GM12878 (cell line): ENCODE results near the gene SLC2A4. TPM values are rescaled to one million over a fixed set of nuclear protein-coding genes. Genes with fewer than 3 reads are reported as not detected.

ENCODE experiments used
- ATAC-seq: fragments of 200-7000 bp; cut with Tn5 transposase; 3 replicates; pipeline ENCODE4 v1.9.1; 2020; ENCODE audit warnings: mild to moderate bottlenecking, moderate library complexity
- BruUV-seq: library from RNA; stranded (reverse); fragments of 400-500 nt; replicated peaks from 2 replicates; lab custom pipeline; 2021; lab: Mats Ljungman, UMichigan
- CTCF ChIA-PET: fragments of 300-600 bp; sonication (Branson Sonifier 250); formaldehyde crosslinking; extraction: SDS; loops from one replicate; lab custom pipeline; 2021; ENCODE audit warnings: inconsistent platforms; lab: Yijun Ruan, JAX
- POLR2A ChIA-PET: fragments of 350-600 bp; formaldehyde crosslinking; extraction: SDS; loops from one replicate; lab custom pipeline; 2021; ENCODE audit warnings: inconsistent platforms; lab: Charles Lee
- RAD21 ChIA-PET: fragments of 300-600 bp; sonication (Branson Sonifier 250); formaldehyde crosslinking; loops from one replicate; lab custom pipeline; 2023; ENCODE audit warnings: antibody characterized with exemption; ENCODE audit not compliant: unreplicated experiment; lab: Charles Lee
- SMC1A ChIA-PET: fragments of 300-600 bp; sonication (Branson Sonifier 250); formaldehyde crosslinking; loops from one replicate; lab custom pipeline; 2023; ENCODE audit not compliant: unreplicated experiment, uncharacterized antibody; lab: Charles Lee
- DNase-seq: peaks from one replicate; pipeline ENCODE4 v3.0.0-alpha.2; 2011; ENCODE audit warnings: low read depth, low spot score
- FAIRE-seq: peaks from 3 replicates; lab custom pipeline; 2011; peaks lifted over from hg19 to GRCh38; lab: Jason Lieb, UNC
- H2AFZ ChIP-seq: 2 replicates; pipeline ENCODE4 v1.6.0; 2011; ENCODE audit warnings: low read depth, low read length, control low read depth; ENCODE audit not compliant: control insufficient read depth
- H3K27ac ChIP-seq: 2 replicates; pipeline ENCODE4 v1.5.1; 2011; ENCODE audit warnings: control low read depth; ENCODE audit not compliant: control insufficient read depth, insufficient read depth
- H3K27me3 ChIP-seq, 2 experiments: replicated peaks in 1 of 2; 2 replicates each; pipeline versions ENCODE4 v1.6.0 to v1.6.1; 2011; ENCODE audit warnings: low read length in 1 of 2; ENCODE audit not compliant: control insufficient read depth in 2 of 2, insufficient read depth in 2 of 2
- H3K36me3 ChIP-seq, 2 experiments: 2 replicates each; pipeline ENCODE4 v1.5.1; 2011; ENCODE audit warnings: low read length in 1 of 2; ENCODE audit not compliant: control insufficient read depth in 2 of 2, insufficient read depth in 2 of 2
- H3K4me1 ChIP-seq: 2 replicates; pipeline ENCODE4 v1.6.1; 2011; ENCODE audit warnings: mild to moderate bottlenecking, low read length, moderate library complexity, mixed read lengths; ENCODE audit not compliant: control insufficient read depth, insufficient read depth
- H3K4me2 ChIP-seq: 2 replicates; pipeline ENCODE4 v1.6.0; 2011; ENCODE audit warnings: control low read depth; ENCODE audit not compliant: control insufficient read depth, insufficient read depth
- H3K4me3 ChIP-seq: fragments of 200-600 bp; sonication (generic); 2 replicates; pipeline ENCODE4 v1.5.1; 2016
- H3K79me2 ChIP-seq: 2 replicates; pipeline ENCODE4 v1.6.0; 2011; ENCODE audit warnings: low read length; ENCODE audit not compliant: control insufficient read depth, insufficient read depth
- H3K9ac ChIP-seq: 2 replicates; pipeline ENCODE4 v1.8.0; 2011; ENCODE audit warnings: low read length, control low read depth, mixed read lengths; ENCODE audit not compliant: control insufficient read depth, insufficient read depth
- H3K9me3 ChIP-seq: replicated peaks from 3 replicates; pipeline ENCODE4 v1.5.1; 2011; ENCODE audit warnings: mild to moderate bottlenecking, low read length; ENCODE audit not compliant: control insufficient read depth, insufficient read depth
- H4K20me1 ChIP-seq: 2 replicates; pipeline ENCODE4 v1.6.0; 2011; ENCODE audit not compliant: control insufficient read depth, insufficient read depth
- BHLHE40 ChIP-seq, 2 experiments: fragments of 450-650 bp in 1 of 2; IDR thresholded peaks; 2 replicates each; pipeline ENCODE4 v1.6.1; 2011 to 2017; ENCODE audit warnings: low read depth in 2 of 2, borderline replicate concordance in 1 of 2, improper control_type of control experiment in 1 of 2, low read length in 1 of 2, mild to moderate bottlenecking in 1 of 2
- DPF2 ChIP-seq: fragments of 450-650 bp; IDR thresholded peaks from 2 replicates; pipeline ENCODE4 v1.6.1; 2017; ENCODE audit warnings: mild to moderate bottlenecking
- EGR1 ChIP-seq, 2 experiments: IDR thresholded peaks; 1 replicate in 1 of 2; 2 replicates in 1 of 2; pipeline ENCODE4 v1.6.1; 2011 to 2012; ENCODE audit warnings: low read depth in 2 of 2, low read length in 2 of 2, borderline replicate concordance in 1 of 2, mild to moderate bottlenecking in 1 of 2, moderate library complexity in 1 of 2
- FOS ChIP-seq: IDR thresholded peaks from 3 replicates; pipeline ENCODE4 v1.6.1; 2011; ENCODE audit warnings: borderline replicate concordance; ENCODE audit not compliant: insufficient read length; ENCODE audit errors: extremely low read depth
- HDAC2 ChIP-seq: fragments of 200-600 bp; sonication (generic); IDR thresholded peaks from 2 replicates; pipeline ENCODE4 v1.6.1; 2017
- MTA3 ChIP-seq: IDR thresholded peaks from 2 replicates; pipeline ENCODE4 v1.6.1; 2012; ENCODE audit warnings: low read length, inconsistent platforms, borderline replicate concordance
- NKRF ChIP-seq: fragments of 450-650 bp; conservative IDR thresholded peaks from 2 replicates; pipeline ENCODE4 v1.6.1; 2017; ENCODE audit warnings: mild to moderate bottlenecking, moderate library complexity
- PKNOX1 ChIP-seq: fragments of 450-650 bp; IDR thresholded peaks from 2 replicates; pipeline ENCODE4 v1.6.1; 2016; ENCODE audit warnings: mild to moderate bottlenecking
- RBBP5 ChIP-seq: fragments of 200-600 bp; sonication (generic); conservative IDR thresholded peaks from 2 replicates; pipeline ENCODE4 v1.6.1; 2016
- SMARCA5 ChIP-seq: fragments of 450-650 bp; IDR thresholded peaks from 2 replicates; pipeline ENCODE4 v1.6.1; 2017; ENCODE audit warnings: mild to moderate bottlenecking
- TARDBP ChIP-seq: IDR thresholded peaks from 2 replicates; pipeline ENCODE4 v1.6.1; 2016; ENCODE audit warnings: borderline replicate concordance
- TCF7 ChIP-seq: IDR thresholded peaks from 2 replicates; pipeline ENCODE4 v1.6.1; 2014; ENCODE audit warnings: antibody characterized with exemption, borderline replicate concordance
- ZBTB11 ChIP-seq: fragments of 450-650 bp; formaldehyde crosslinking; IDR thresholded peaks from 2 replicates; pipeline ENCODE4 v1.5.0; 2022; ENCODE audit warnings: mild to moderate bottlenecking, missing genetic modification characterization
- ZNF217 ChIP-seq: fragments of 450-650 bp; IDR thresholded peaks from 2 replicates; pipeline ENCODE4 v1.6.1; 2017; ENCODE audit warnings: antibody characterized with exemption, mild to moderate bottlenecking
- whole genome bisulfite sequencing: methylation state at CpG from one replicate; pipeline ENCODE4 v1.1.6; 2016; ENCODE audit warnings: low lambda C conversion rate; ENCODE audit not compliant: insufficient replicate concordance, insufficient coverage; ENCODE audit errors: missing lambda C conversion rate; 5-methylcytosine and 5-hydroxymethylcytosine counted together
- in situ Hi-C: fragments of 300-500 bp; cut with MboI; formaldehyde crosslinking; loops from 9 replicates; pipeline ENCODE4 v1.14.3; 2018; ENCODE audit warnings: mixed read lengths
- intact Hi-C: fragments of 100-400 bp; cut with micrococcal nuclease; formaldehyde crosslinking; loops from one replicate; pipeline ENCODE4 v1.14.2; 2022; ENCODE audit not compliant: unreplicated experiment
- polyA plus RNA-seq, 11 experiments: library from polyadenylated mRNA; depleted of rRNA in 4 of 11; unstranded in 6 of 11; stranded (reverse) in 5 of 11; fragments of >200 nt; fragmentation: Nextera tagmentation in 4 of 11; fragmentation: Illumina TruSeq in 1 of 11; extraction: Ambion mirVana in 4 of 11; extraction: Trizol in 1 of 11; gene quantifications; 1 replicate in 1 of 11; 2 replicates in 10 of 11; pipeline versions ENCODE4 v1.2.1 to v1.2.3, GENCODE V29; 2011 to 2016; ENCODE audit warnings: inconsistent platforms in 2 of 11, missing spikeins in 2 of 11, low read depth in 1 of 11
- total RNA-seq, 4 experiments: library from RNA; depleted of rRNA in 3 of 4; stranded (reverse); fragments of >200 nt in 3 of 4; fragmentation: Illumina TruSeq in 1 of 4; extraction: Trizol in 1 of 4; gene quantifications; 2 replicates each; pipeline versions ENCODE4 v1.2.1 to v1.2.3, GENCODE V29; 2013 to 2021

Gene SLC2A4
- total and polyA plus RNA-seq, 10 of the 15 experiments (the other 5 are each of a cell fraction or from before 2014, with no cell fraction given), result 0.03 to 0.23 (median 0.04) TPM; not detected in 4

GRCh38 chr17:7250695-7251627 lies 30.6 kb upstream of the SLC2A4 start:
- ATAC-seq (peak; percentile 26), FAIRE-seq (no peak), DNase-seq (no peak)
- RAD21 ChIA-PET, result interaction anchor here (0.7 to 2.0 kb wide), 5 partner anchors 9 to 269 kb away, joined by 4 to 11 read pairs (median 5); partner anchors contain the start of genes ACADVL, DLG4, DVL2 and GABARAP
- peak overlapping the region; percentile 89 for H3K4me2 ChIP-seq
- H3K27me3 ChIP-seq, result no peaks in the 10 kb centered on the region
- H3K4me1 ChIP-seq, result peaks cover 10% of the 10 kb centered on the region
- H3K4me3 ChIP-seq, result peak overlapping the region; percentile 90
- in situ Hi-C loops, result no loop called here
- peak overlapping the region; percentile 91 for H3K9ac ChIP-seq
- peaks cover 60% of the 10 kb centered on the region for H3K79me2 ChIP-seq
- no peaks in the 10 kb centered on the region for H4K20me1 ChIP-seq
- peaks cover 6 to 16% of the 10 kb centered on the region in 2 experiments; a peak in 3 of 4 replicates for H3K36me3 ChIP-seq
- SMC1A ChIA-PET, result interaction anchor here (0.9 to 3.6 kb wide), 4 partner anchors 10 to 85 kb away, joined by 3 to 26 read pairs (median 10); partner anchors contain the start of genes ACADVL, ACAP1, GABARAP and PHF23
- no peak overlapping the region for H2AFZ ChIP-seq
- H3K27ac ChIP-seq, result peak overlapping the region; percentile 87
- intact Hi-C loops, result loop anchor here (1.0 kb wide), 1 partner anchor 9 kb away; the partner anchor contains the start of gene GABARAP
- under 1% methylated on average over 35 of the region's 55 CpGs for WGBS
- H3K9me3 ChIP-seq, result no peaks in the 10 kb centered on the region
- CTCF ChIA-PET, result interaction anchor here (2.7 to 3.2 kb wide), 2 partner anchors 30 to 45 kb away, joined by 10 to 18 read pairs; partner anchors contain the start of genes ACADVL and DLG4
- POLR2A ChIA-PET, result interaction anchor here (1.0 to 4.4 kb wide), 4 partner anchors 12 to 62 kb away, joined by 3 to 99 read pairs (median 18); partner anchors contain the start of genes ACADVL, DLG4, DVL2 and GABARAP
- no TSS peak for BruUV-seq
- TF ChIP-seq BHLHE40 (IDR thresholded peaks at IDR 0.05; ENCODE audit: borderline replicate concordance in 1 of 2, low read depth in 2 of 2, low read length in 1 of 2), result peak in 1 of 2 experiments; percentile 21; a peak in 1 of 4 replicates
- 0 out of 3 replicates have a peak, but pooled peaks of 1 of the 2 experiments have one; percentile 3 for TF ChIP-seq EGR1 (IDR thresholded peaks at IDR 0.05; ENCODE audit: borderline replicate concordance in 1 of 2, low read depth in 2 of 2, low read length in 2 of 2)
- no peak for TF ChIP-seq SMARCA5
- TF ChIP-seq ZNF217, result no peak
- TF ChIP-seq DPF2, result no peak
- TF ChIP-seq PKNOX1, result peak; percentile 19; the same call in 1 of the 2 replicates
- TF ChIP-seq TCF7, result no peak
- no peak for TF ChIP-seq ZBTB11 (CRISPR knock-in tag)
- peak; percentile 46; the same call in 1 of the 2 replicates for TF ChIP-seq NKRF
- TF ChIP-seq HDAC2, result no peak
- no peak for TF ChIP-seq FOS
- no peak for TF ChIP-seq TARDBP
- no peak for TF ChIP-seq RBBP5
- no peak for TF ChIP-seq MTA3
